Activated gamma-delta T cell treated with Interleukin-2 at 50 U/mL for 16 hours (primary cell): Measurements from ENCODE around the gene SPART.
"Not testable (repeated sequence)": the region's sequence is repeated elsewhere in the genome, so short reads cannot be mapped to it uniquely, and the experiment has no call there.

Experiments used
- DNase-seq: peaks from one replicate; pipeline ENCODE4 v3.0.0-alpha.2; 2020

Gene SPART

GRCh38 chr13:36354842-36355623 is 8.8 kb upstream of the SPART start:
- no peak for DNase-seq

GRCh38 chr13:36353001-36353400 is 6.8 kb upstream of the SPART start:
- no peak for DNase-seq

- DNase-seq: no peak
These were observed 6.2 kb upstream of the SPART start for GRCh38 chr13:36352350-36352749.

GRCh38 chr13:36347531-36348210 is 1.5 kb upstream of the SPART start:
- no peak for DNase-seq

- no peak for DNase-seq
These were observed 564 bp downstream of the SPART start for GRCh38 chr13:36345438-36346221.

- DNase-seq: no peak
These were observed 1.2 kb downstream of the SPART start for GRCh38 chr13:36344886-36345437.

GRCh38 chr13:36344173-36344572 is 2.0 kb downstream of the SPART start:
- no peak for DNase-seq

- no peak for DNase-seq
These were observed 2.4 kb downstream of the SPART start for GRCh38 chr13:36343766-36344165.

- DNase-seq: no peak
These were observed 3.5 kb downstream of the SPART start for GRCh38 chr13:36342715-36343114.

GRCh38 chr13:36341718-36342117 is 4.5 kb downstream of the SPART start:
- no peak for DNase-seq

- DNase-seq: no peak
These were observed 6.5 kb downstream of the SPART start for GRCh38 chr13:36339600-36340155.

GRCh38 chr13:36337938-36338641 is 8.1 kb downstream of the SPART start:
- no peak for DNase-seq

GRCh38 chr13:36332986-36333385 is 13.2 kb downstream of the SPART start:
- no peak for DNase-seq

- not testable (repeated sequence) for DNase-seq
These were observed 13.9 kb downstream of the SPART start for GRCh38 chr13:36332255-36332654.

GRCh38 chr13:36331280-36331679 is 14.9 kb downstream of the SPART start:
- DNase-seq: no peak

GRCh38 chr13:36329361-36329760 is 16.8 kb downstream of the SPART start:
- DNase-seq: no peak

- no peak for DNase-seq
These were observed 17.4 kb downstream of the SPART start for GRCh38 chr13:36328821-36329220.

- no peak for DNase-seq
These were observed 20.3 kb downstream of the SPART start for GRCh38 chr13:36325912-36326311.

- not testable (repeated sequence) for DNase-seq
These were observed 21.3 kb downstream of the SPART start for GRCh38 chr13:36324881-36325280.

GRCh38 chr13:36323951-36324566 is 22.1 kb downstream of the SPART start:
- DNase-seq: no peak

GRCh38 chr13:36323408-36323807 is 22.8 kb downstream of the SPART start:
- DNase-seq: no peak

- not testable (repeated sequence) for DNase-seq
These were observed 26.4 kb downstream of the SPART start for GRCh38 chr13:36319793-36320192.
